ENCODE results near the gene BBS9.

GRCh38 chr7:33511778-33512177, 382.4 kb downstream of the BBS9 start:
- TF ChIP-seq CTCF (IDR thresholded peaks at IDR 0.05) (no peak), POLR2A (IDR thresholded peaks at IDR 0.05) (no peak)

All from right lobe of liver (tissue), 4 donors.